ENCODE data around the gene DEPDC1B.
"Not testable (repeated sequence)": the region's sequence is repeated elsewhere in the genome, so short reads cannot be mapped to it uniquely, and the experiment has no call there.

The DEPDC1B gene

DNA sequence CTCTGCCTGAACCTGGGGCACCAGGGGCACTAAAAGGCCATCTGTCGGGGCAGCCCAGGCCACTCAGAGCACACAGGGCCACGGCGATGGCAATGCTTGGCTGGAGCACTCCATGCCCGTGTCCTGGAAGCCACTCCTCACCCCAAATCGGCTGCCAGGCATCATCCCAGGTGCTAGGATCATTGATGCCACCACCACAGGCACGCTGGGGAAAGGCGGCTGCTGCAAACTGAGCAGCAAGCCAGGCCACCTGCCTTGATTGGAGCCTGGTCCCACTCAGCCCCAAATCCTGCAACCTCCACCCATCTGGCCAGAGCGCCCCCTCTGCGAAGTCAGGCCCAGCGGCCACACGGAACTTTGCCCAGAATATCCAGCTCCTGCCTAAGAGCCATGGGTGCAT lies 67.8 kb downstream of the DEPDC1B start:
- TF ChIP-seq RARB (CRISPR knock-in tag; IDR thresholded peaks at IDR 0.05) (no peak), BACH2 (CRISPR knock-in tag; IDR thresholded peaks at IDR 0.05; ENCODE audit: borderline replicate concordance) (no peak), SNAI2 (CRISPR knock-in tag; IDR thresholded peaks at IDR 0.05) (no peak), ZNF8 (CRISPR knock-in tag; IDR thresholded peaks at IDR 0.05) (no peak), PPARA (CRISPR knock-in tag; IDR thresholded peaks at IDR 0.05; ENCODE audit: borderline replicate concordance) (no peak)
- TF ChIP-seq, protein P1, sequence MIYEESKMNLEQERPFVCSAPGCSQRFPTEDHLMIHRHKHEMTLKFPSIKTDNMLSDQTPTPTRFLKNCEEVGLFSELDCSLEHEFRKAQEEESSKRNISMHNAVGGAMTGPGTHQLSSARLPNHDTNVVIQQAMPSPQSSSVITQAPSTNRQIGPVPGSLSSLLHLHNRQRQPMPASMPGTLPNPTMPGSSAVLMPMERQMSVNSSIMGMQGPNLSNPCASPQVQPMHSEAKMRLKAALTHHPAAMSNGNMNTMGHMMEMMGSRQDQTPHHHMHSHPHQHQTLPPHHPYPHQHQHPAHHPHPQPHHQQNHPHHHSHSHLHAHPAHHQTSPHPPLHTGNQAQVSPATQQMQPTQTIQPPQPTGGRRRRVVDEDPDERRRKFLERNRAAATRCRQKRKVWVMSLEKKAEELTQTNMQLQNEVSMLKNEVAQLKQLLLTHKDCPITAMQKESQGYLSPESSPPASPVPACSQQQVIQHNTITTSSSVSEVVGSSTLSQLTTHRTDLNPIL (CRISPR knock-in tag; IDR thresholded peaks at IDR 0.05; ENCODE audit: low read depth): no peak
- no peak for ATAC-seq

DNA sequence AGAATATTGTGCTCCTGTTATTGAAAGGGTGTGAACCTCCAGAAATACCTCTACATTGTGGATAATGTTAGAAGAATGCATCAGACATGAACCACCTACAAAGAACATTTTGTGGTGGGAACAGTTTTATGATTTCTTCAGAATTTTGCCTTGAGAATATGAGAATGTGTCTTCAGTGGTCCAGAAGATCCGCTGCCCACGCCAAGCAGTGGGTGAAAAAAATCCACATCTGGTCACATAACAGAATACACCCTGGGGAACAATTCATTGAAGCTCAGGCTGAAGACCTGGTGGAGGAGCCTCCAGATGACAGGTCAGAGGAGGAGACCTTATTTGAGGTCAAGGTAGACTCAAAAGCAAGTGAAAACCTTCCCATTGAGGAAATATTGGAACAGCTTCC lies 69.1 kb downstream of the DEPDC1B start:
- no peak for ATAC-seq
- no peak for TF ChIP-seq RARB (CRISPR knock-in tag; IDR thresholded peaks at IDR 0.05)
- TF ChIP-seq TOX (CRISPR knock-in tag; IDR thresholded peaks at IDR 0.05; ENCODE audit: borderline replicate concordance): no peak
- TF ChIP-seq ZNF70 (CRISPR knock-in tag; IDR thresholded peaks at IDR 0.05): no peak
- TF ChIP-seq, protein P2, sequence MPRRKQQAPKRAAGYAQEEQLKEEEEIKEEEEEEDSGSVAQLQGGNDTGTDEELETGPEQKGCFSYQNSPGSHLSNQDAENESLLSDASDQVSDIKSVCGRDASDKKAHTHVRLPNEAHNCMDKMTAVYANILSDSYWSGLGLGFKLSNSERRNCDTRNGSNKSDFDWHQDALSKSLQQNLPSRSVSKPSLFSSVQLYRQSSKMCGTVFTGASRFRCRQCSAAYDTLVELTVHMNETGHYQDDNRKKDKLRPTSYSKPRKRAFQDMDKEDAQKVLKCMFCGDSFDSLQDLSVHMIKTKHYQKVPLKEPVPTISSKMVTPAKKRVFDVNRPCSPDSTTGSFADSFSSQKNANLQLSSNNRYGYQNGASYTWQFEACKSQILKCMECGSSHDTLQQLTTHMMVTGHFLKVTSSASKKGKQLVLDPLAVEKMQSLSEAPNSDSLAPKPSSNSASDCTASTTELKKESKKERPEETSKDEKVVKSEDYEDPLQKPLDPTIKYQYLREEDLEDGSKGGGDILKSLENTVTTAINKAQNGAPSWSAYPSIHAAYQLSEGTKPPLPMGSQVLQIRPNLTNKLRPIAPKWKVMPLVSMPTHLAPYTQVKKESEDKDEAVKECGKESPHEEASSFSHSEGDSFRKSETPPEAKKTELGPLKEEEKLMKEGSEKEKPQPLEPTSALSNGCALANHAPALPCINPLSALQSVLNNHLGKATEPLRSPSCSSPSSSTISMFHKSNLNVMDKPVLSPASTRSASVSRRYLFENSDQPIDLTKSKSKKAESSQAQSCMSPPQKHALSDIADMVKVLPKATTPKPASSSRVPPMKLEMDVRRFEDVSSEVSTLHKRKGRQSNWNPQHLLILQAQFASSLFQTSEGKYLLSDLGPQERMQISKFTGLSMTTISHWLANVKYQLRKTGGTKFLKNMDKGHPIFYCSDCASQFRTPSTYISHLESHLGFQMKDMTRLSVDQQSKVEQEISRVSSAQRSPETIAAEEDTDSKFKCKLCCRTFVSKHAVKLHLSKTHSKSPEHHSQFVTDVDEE (CRISPR knock-in tag; IDR thresholded peaks at IDR 0.05): no peak
- TF ChIP-seq SNAI2 (CRISPR knock-in tag; IDR thresholded peaks at IDR 0.05): no peak
- TF ChIP-seq, protein P3, sequence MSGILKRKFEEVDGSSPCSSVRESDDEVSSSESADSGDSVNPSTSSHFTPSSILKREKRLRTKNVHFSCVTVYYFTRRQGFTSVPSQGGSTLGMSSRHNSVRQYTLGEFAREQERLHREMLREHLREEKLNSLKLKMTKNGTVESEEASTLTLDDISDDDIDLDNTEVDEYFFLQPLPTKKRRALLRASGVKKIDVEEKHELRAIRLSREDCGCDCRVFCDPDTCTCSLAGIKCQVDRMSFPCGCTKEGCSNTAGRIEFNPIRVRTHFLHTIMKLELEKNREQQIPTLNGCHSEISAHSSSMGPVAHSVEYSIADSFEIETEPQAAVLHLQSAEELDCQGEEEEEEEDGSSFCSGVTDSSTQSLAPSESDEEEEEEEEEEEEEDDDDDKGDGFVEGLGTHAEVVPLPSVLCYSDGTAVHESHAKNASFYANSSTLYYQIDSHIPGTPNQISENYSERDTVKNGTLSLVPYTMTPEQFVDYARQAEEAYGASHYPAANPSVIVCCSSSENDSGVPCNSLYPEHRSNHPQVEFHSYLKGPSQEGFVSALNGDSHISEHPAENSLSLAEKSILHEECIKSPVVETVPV (CRISPR knock-in tag; IDR thresholded peaks at IDR 0.05): no peak
- no peak for TF ChIP-seq ARNTL (CRISPR knock-in tag; IDR thresholded peaks at IDR 0.05; ENCODE audit: borderline replicate concordance, low read depth)
- TF ChIP-seq OSR1 (CRISPR knock-in tag; IDR thresholded peaks at IDR 0.05): no peak
- no peak for TF ChIP-seq ZFP30 (CRISPR knock-in tag; IDR thresholded peaks at IDR 0.05)
- TF ChIP-seq, protein P4, sequence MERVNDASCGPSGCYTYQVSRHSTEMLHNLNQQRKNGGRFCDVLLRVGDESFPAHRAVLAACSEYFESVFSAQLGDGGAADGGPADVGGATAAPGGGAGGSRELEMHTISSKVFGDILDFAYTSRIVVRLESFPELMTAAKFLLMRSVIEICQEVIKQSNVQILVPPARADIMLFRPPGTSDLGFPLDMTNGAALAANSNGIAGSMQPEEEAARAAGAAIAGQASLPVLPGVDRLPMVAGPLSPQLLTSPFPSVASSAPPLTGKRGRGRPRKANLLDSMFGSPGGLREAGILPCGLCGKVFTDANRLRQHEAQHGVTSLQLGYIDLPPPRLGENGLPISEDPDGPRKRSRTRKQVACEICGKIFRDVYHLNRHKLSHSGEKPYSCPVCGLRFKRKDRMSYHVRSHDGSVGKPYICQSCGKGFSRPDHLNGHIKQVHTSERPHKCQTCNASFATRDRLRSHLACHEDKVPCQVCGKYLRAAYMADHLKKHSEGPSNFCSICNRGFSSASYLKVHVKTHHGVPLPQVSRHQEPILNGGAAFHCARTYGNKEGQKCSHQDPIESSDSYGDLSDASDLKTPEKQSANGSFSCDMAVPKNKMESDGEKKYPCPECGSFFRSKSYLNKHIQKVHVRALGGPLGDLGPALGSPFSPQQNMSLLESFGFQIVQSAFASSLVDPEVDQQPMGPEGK (CRISPR knock-in tag; IDR thresholded peaks at IDR 0.05; ENCODE audit: borderline replicate concordance): no peak
- TF ChIP-seq, protein P1 (CRISPR knock-in tag; IDR thresholded peaks at IDR 0.05; ENCODE audit: low read depth): no peak
- TF ChIP-seq ISL1 (CRISPR knock-in tag; IDR thresholded peaks at IDR 0.05): no peak
- no peak for TF ChIP-seq CSDC2 (CRISPR knock-in tag; IDR thresholded peaks at IDR 0.05)
- TF ChIP-seq PPARA (CRISPR knock-in tag; IDR thresholded peaks at IDR 0.05; ENCODE audit: borderline replicate concordance): no peak
- TF ChIP-seq GLIS3 (CRISPR knock-in tag; IDR thresholded peaks at IDR 0.05): no peak
- TF ChIP-seq ZC3H10 (CRISPR knock-in tag; IDR thresholded peaks at IDR 0.05): no peak

DNA sequence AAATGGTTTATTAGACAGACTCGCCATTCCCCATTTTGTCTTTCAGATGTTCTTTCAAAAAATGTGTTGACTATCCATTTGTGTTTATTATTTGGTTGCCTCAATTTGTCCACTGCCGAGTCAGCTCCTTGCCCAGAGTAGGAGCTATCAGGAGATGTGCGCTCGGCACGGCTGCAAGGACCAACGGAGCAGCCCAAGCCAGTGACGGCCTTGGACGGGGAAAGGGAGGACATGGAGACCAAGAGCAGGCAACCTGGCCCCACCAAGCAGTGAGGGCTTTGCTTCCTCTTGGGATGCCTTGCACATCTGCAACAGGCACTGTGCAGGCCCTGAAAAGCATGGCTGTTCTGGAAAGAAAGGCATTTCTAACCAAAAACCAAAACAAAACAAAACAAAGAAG lies 69.8 kb downstream of the DEPDC1B start:
- no peak for TF ChIP-seq ARNTL (CRISPR knock-in tag; IDR thresholded peaks at IDR 0.05; ENCODE audit: borderline replicate concordance, low read depth)
- no peak for ATAC-seq

DNA sequence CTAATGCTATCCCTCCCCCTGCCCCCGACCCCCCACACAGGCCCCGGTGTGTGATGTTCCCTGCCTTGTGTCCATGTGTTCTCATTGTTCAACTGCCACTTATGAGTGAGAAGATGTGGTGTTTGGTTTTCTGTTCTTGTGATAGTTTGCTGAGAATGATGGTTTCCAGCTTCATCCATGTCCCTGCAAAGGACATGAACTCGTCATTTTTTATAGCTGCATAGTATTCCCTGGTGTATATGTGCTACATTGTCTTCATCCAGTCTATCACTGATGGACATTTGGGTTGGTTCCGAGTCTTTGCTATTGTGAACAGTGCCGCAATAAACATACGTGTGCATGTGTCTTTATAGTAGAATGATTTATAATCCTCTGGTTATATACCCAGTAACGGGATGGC lies 75.1 kb downstream of the DEPDC1B start:
- not testable (repeated sequence) for ATAC-seq

DNA sequence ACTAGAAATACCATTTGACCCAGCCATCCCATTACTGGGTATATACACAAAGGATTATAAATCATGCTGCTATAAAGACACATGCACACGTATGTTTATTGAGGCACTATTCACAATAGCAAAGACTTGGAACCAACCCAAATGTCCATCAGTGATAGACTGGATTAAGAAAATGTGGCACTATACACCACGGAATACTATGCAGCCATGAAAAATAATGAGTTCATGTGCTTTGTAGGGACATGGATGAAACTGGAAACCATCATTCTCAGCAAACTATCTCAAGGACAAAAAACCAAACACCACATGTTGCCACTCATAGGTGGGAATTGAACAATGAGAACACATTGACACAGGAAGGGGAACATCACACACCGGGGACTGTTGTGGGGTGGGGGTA lies 79.2 kb downstream of the DEPDC1B start:
- not testable (repeated sequence) for ATAC-seq

Measured in SK-N-SH treated with all-trans-retinoic acid at 6 μM for 48 hours (cell line).